ENCODE results near the gene SLC6A19. TPM values are rescaled to one million over a fixed set of nuclear protein-coding genes. Genes with fewer than 3 reads are reported as not detected.

SLC6A19 gene
- total RNA-seq, 1 donor from 2014 or later = not detected

GRCh38 chr5:1162751-1163150 is 38.6 kb upstream of the SLC6A19 start:
- Histone ChIP-seq H3K27me3 (no peaks in the 10 kb centered on the region), H3K4me3 (no peak overlapping the region), H3K27ac (no peak overlapping the region), H3K4me1 (peaks cover 2% of the 10 kb centered on the region), H3K9me3 (no peaks in the 10 kb centered on the region), H3K36me3 (no peaks in the 10 kb centered on the region)
- DNase-seq (ENCODE audit: extremely low spot score in 2 of 2) = no peak
- intact Hi-C loops (cut with DNase I) = loop anchor here (10.0 kb wide), 1 partner anchor 238 kb away; no protein-coding TSS in a partner anchor
- TF ChIP-seq, protein P1, sequence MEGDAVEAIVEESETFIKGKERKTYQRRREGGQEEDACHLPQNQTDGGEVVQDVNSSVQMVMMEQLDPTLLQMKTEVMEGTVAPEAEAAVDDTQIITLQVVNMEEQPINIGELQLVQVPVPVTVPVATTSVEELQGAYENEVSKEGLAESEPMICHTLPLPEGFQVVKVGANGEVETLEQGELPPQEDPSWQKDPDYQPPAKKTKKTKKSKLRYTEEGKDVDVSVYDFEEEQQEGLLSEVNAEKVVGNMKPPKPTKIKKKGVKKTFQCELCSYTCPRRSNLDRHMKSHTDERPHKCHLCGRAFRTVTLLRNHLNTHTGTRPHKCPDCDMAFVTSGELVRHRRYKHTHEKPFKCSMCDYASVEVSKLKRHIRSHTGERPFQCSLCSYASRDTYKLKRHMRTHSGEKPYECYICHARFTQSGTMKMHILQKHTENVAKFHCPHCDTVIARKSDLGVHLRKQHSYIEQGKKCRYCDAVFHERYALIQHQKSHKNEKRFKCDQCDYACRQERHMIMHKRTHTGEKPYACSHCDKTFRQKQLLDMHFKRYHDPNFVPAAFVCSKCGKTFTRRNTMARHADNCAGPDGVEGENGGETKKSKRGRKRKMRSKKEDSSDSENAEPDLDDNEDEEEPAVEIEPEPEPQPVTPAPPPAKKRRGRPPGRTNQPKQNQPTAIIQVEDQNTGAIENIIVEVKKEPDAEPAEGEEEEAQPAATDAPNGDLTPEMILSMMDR (IDR thresholded peaks at IDR 0.05) = no peak
- TF ChIP-seq POLR2AphosphoS5 (IDR thresholded peaks at IDR 0.05; ENCODE audit: insufficient read depth in 1 of 2, low read depth in 1 of 2) (no peak), POLR2A (IDR thresholded peaks at IDR 0.05) (no peak)

DNA sequence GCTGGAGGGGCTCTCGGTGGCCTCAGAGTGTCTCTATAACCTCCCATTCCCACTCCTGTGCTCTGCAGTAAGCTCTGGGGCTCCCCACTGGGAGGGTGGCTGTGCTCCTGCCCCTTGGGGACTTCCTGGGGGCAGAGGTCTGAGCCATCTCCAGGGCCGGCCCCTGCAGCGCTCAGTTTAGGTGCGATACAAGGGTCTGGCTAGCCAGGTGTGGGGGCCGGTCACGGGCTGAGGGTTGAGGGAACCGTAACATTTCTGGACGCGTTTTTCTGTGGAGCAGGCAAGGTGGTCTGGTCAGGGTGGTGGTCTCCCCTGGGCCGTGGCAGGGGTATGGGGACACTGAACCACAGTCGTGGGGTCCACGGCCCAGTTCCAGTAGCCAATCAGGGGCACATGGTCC is 38.0 kb upstream of the SLC6A19 start:
- Histone ChIP-seq H3K4me3 (no peak overlapping the region), H3K27ac (no peak overlapping the region), H3K9me3 (no peaks in the 10 kb centered on the region), H3K4me1 (peaks cover 8% of the 10 kb centered on the region), H3K27me3 (no peaks in the 10 kb centered on the region), H3K36me3 (no peaks in the 10 kb centered on the region)
- no peak for DNase-seq (ENCODE audit: extremely low spot score in 2 of 2)
- intact Hi-C loops (cut with DNase I) = loop anchor here (10.0 kb wide), 1 partner anchor 239 kb away; no protein-coding TSS in a partner anchor
- TF ChIP-seq POLR2A (IDR thresholded peaks at IDR 0.05) (no peak), POLR2AphosphoS5 (IDR thresholded peaks at IDR 0.05; ENCODE audit: insufficient read depth in 1 of 2, low read depth in 1 of 2) (no peak)
- TF ChIP-seq, protein P1 (IDR thresholded peaks at IDR 0.05) = no peak

DNA sequence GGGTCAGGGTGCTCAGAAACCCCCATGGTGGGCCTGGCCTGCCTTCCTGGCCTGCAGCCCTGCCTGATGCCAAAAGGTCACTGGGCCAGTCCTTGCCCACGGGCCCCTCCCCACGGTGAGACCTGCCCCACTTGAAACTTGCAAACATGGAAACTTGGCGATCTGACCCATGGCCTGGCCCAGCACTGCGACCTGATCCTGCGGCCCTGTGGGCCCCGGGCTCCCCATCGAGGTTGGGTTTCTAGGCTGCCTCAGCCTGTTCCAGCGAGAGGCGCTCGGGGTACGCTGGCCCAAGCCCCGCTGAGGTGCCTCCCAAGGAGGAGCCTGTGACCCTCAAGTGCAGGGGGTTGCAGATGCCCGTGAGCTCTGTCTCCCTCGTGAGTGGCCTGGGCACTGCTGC is 37.5 kb upstream of the SLC6A19 start:
- no peaks in the 10 kb centered on the region for H3K36me3 ChIP-seq
- no peaks in the 10 kb centered on the region for H3K27me3 ChIP-seq
- no peak for DNase-seq (ENCODE audit: extremely low spot score in 2 of 2)
- intact Hi-C loops (cut with DNase I) = loop anchor here (10.0 kb wide), 1 partner anchor 239 kb away; no protein-coding TSS in a partner anchor
- no peak overlapping the region for H3K4me3 ChIP-seq
- H3K4me1 ChIP-seq = peaks cover 8% of the 10 kb centered on the region
- TF ChIP-seq, protein P1 (IDR thresholded peaks at IDR 0.05) = no peak
- TF ChIP-seq POLR2A (IDR thresholded peaks at IDR 0.05) (no peak), POLR2AphosphoS5 (IDR thresholded peaks at IDR 0.05; ENCODE audit: insufficient read depth in 1 of 2, low read depth in 1 of 2) (no peak)
- H3K9me3 ChIP-seq = no peaks in the 10 kb centered on the region
- H3K27ac ChIP-seq = no peak overlapping the region

DNA sequence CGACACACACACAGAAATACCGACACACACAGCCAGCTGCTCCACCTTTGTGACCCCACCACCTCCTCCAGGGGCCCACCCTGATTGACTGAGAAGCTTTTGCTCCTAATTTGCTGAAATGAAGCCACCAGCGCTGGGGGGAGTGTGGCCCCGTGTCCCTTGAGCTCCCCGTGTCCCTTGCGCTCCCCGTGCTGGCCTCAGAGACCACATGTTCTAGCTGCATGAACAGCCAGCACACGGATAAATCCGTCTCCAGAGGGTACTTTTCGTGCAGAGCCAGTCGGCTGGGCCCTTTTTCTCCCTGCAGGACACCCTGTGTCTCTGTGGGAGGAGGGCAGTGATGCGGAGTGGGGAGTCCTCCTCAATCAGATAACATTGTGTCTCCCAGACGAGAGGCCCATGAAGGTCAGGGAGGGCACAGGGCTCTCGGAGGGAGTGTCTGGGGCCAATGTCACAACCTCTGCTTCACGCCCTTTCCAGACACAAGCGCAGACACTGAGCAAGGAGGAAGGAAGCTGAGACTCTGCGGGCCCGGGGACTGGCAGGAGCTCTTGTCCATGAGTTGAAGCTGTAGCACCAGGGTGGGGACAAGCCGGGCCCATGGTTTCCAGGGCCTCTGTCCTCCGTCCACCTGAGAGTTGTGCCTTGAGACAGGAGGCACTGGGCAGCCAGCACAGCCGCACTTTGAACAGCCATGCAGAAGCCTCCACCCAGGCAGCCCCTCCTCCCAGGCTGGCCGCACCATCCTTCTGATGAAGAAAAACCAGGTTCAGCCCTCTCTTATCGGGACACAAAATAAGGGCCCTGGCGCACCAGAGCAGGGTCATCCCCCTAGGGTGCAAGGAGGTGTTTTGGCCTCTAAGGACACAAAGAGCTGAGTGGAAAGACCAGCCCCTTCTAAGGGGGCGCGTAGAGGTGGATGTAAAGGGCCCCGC is 36.4 kb upstream of the SLC6A19 start:
- no peak for DNase-seq (ENCODE audit: extremely low spot score in 2 of 2)
- Histone ChIP-seq H3K4me3 (no peak overlapping the region), H3K27me3 (no peaks in the 10 kb centered on the region), H3K36me3 (no peaks in the 10 kb centered on the region), H3K27ac (no peak overlapping the region), H3K4me1 (peaks cover 8% of the 10 kb centered on the region), H3K9me3 (no peaks in the 10 kb centered on the region)
- intact Hi-C loops (cut with DNase I) = loop anchor here (10.0 kb wide), 1 partner anchor 240 kb away; no protein-coding TSS in a partner anchor
- TF ChIP-seq, protein P1 (IDR thresholded peaks at IDR 0.05) = no peak
- TF ChIP-seq POLR2A (IDR thresholded peaks at IDR 0.05) (no peak), POLR2AphosphoS5 (IDR thresholded peaks at IDR 0.05; ENCODE audit: insufficient read depth in 1 of 2, low read depth in 1 of 2) (no peak)

- Histone ChIP-seq H3K36me3 (no peaks in the 10 kb centered on the region), H3K4me1 (peaks cover 8% of the 10 kb centered on the region), H3K27me3 (no peaks in the 10 kb centered on the region), H3K9me3 (no peaks in the 10 kb centered on the region), H3K27ac (no peak overlapping the region), H3K4me3 (no peak overlapping the region)
- TF ChIP-seq POLR2AphosphoS5 (IDR thresholded peaks at IDR 0.05; ENCODE audit: insufficient read depth in 1 of 2, low read depth in 1 of 2) = no peak
- TF ChIP-seq, protein P1 (IDR thresholded peaks at IDR 0.05) = no peak
- TF ChIP-seq POLR2A (IDR thresholded peaks at IDR 0.05) = no peak
- intact Hi-C loops (cut with DNase I) = loop anchor here (10.0 kb wide), 1 partner anchor 241 kb away; no protein-coding TSS in a partner anchor
- DNase-seq (ENCODE audit: extremely low spot score in 2 of 2) = no peak
Measured at GRCh38 chr5:1165864-1166263, 35.5 kb upstream of the SLC6A19 start.
